GM19372 (cell line): ENCODE data around the gene SLC66A1.
"Not testable (repeated sequence)": the region's sequence is repeated elsewhere in the genome, so short reads cannot be mapped to it uniquely, and the experiment has no call there.

Experiments
- ATAC-seq: cut with Tn5 transposase; IDR thresholded peaks from one replicate; pipeline ENCODE4 v1.9.1; 2021; ENCODE audit warnings: mild to moderate bottlenecking, low read depth, moderate library complexity; ENCODE audit not compliant: unreplicated experiment

Gene SLC66A1

GRCh38 chr1:19311931-19312781 is at the start of gene SLC66A1, which contains the start of gene AKR7A2:
Gene SLC66A1 (plus strand): TSS chr1:19312326. CDS start chr1:19317678, 5,352 bp downstream.
Gene AKR7A2 (minus strand): TSS chr1:19312144. CDS start chr1:19312124, 20 bp downstream.
- ATAC-seq, result peak; percentile 81

DNA sequence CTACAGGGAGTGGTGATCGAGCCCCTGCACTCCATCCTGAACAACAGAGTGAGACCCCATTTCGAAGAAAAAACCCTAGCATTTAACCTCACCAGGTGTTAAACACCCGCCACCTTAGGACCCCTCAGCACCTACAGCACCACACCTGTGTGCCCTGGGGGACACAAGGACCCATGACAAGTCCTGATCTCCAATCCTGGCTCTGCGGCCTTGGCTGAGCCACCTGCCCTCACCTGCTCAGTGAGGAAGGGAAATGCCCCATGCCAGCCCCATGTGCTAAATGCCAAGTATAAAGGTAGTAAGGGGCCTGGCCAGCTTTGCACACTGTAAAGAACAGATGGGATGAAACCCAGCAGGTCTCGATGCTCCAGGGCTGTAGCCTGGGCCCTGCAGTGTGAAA is 49.4 kb upstream of the SLC66A1 start:
- ATAC-seq, result no peak

- ATAC-seq, result no peak
Observed at GRCh38 chr1:19268445-19268844, 43.7 kb upstream of the SLC66A1 start.

GRCh38 chr1:19269427-19270342 is 42.4 kb upstream of the SLC66A1 start:
- ATAC-seq, result not testable (repeated sequence)

DNA sequence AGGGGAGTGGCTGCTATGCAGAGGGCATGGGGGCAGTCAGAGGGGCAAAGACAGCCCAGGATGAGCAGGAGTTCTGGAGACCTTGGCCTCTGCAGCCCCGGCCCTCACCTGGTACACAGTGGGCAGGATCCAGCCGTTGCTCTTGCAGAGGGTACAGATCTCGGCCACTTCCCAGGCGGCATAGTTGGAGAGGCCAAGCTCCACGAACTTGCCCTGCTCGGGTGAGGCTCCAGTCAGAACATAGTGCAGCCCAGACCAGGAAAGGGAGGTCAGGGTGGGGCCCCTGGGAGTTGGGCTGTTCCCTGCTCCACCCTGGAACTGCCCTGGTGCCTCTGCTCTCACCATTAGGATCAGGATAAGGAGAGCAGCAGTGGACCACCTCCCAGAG is 41.8 kb upstream of the SLC66A1 start:
- ATAC-seq, result not testable (repeated sequence)

DNA sequence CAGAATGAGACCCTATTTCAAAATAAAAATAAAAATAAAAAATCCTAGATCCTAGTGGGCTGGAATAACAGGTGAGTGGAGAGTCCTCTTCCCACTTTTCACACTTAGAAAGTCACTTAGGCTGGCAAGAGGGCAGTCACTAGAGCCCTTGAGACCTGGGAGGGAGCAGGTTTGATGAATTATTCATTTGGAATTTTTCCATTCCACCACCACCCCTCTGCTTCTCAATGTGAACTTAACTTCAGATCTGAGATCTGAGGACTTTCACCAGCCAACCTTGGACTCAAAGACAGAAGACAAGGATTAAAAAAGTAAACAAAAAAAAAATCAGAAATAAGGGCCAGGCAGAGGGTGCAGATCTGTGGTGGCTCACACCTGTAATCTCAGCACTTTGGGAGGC is 40.1 kb upstream of the SLC66A1 start:
- ATAC-seq, result no peak

DNA sequence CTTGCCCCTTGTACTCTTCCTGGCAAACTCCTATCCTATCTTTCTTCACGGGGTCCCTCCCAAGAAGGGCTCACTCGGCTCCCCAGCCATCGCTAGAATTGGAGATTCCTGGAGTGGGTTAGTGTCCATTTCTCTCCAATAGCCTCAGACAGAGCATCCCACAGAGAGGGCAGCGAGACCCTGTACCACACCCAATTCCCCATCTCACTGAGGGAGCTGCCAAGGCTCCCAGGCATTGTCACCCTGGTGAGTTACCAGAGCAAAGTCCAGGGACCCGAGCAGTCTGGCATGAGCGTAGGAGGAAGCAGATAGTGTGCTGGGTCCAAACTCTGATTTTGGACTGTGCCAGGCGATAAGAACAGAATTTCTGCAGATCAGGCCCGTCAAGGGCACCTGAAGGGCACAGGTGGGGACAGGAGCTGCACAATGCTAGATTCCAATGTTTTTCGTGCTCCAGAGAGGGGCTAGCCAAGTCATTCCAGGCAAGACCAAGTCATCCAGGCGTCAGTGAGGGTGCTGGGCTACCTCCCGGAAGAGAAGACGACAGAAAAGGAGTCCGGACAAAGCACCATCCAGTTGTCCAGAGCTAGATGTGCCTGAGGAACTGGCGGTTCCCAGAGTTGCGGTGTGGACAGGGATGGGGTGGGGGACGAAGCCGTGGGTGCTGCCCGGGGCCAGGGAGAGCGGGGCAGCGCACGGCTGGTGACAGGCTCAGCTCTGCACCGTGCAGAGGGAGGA is 38.9 kb upstream of the SLC66A1 start:
- ATAC-seq, result no peak

DNA sequence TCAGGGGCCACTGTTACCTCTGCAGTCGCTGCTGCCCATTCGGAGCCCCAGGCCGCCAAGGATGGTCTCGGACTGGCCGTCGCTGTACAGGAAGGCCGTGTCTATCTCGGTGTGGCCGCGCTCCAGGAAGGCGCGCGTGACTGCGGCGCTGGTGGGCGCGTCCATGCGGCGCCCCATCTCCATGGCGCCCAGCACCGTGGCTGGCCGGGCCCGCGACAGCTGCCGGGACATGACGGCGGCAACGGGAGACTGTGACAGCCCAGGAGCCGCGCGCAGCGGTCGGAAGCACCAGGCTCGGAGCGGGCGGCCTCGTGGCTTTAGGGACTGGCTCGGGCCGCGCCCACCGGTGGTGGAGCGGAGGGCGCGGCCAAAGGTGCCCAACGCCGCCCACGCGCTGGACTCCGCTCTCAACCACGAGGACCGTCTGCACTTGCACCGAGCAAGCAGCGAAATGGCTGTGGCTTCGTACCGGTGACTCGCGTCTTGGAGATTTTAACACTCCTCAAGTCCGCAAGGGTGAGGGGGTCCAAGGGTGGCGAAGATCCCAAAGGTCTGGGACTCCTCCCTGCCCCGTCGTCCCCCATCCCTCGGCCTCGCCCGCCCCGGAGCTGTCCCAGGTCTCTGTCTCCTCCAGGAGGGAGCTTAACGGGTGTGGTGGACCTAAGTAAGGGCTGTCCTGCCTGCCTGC is 38.1 kb upstream of the SLC66A1 start:
- not testable (repeated sequence) for ATAC-seq

- no peak for ATAC-seq
Observed at GRCh38 chr1:19274636-19275035, 37.5 kb upstream of the SLC66A1 start.

DNA sequence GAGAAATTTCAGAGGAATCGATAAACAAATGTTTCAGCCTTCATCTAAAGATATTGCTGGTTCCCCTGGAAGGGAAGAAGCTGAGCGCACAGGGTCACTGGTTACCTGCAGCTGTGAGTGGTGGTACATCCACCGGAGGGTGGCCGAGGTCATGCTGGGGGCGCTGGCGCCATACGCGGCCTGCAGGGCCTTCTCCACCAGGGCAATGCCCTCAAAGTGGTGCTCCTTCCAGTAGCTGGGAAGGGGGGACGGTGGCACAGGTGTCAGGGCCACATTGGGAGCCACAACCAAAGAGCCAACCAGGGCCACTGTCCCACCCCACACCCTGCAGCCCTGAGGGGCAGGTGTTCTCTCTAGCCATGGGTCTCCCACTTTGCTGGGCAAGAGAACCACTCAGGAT is 28.2 kb upstream of the SLC66A1 start:
- ATAC-seq, result no peak

GRCh38 chr1:19284881-19285280 is 27.2 kb upstream of the SLC66A1 start:
- ATAC-seq, result no peak

GRCh38 chr1:19285366-19285765 is 26.8 kb upstream of the SLC66A1 start:
- not testable (repeated sequence) for ATAC-seq

DNA sequence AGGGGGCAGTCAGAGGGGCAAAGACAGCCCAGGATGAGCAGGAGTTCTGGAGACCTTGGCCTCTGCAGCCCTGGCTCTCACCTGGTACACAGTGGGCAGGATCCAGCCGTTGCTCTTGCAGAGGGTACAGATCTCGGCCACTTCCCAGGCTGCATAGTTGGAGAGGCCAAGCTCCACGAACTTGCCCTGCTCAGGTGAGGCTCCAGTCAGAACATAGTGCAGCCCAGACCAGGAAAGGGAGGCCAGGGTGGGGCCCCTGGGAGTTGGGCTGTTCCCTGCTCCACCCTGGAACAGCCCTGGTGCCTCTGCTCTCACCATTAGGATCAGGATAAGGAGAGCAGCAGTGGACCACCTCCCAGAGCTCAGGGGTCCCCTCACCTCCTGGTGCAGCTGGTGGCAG is 26.3 kb upstream of the SLC66A1 start:
- not testable (repeated sequence) for ATAC-seq

- ATAC-seq, result no peak
Observed at GRCh38 chr1:19287436-19288185, 24.5 kb upstream of the SLC66A1 start.

DNA sequence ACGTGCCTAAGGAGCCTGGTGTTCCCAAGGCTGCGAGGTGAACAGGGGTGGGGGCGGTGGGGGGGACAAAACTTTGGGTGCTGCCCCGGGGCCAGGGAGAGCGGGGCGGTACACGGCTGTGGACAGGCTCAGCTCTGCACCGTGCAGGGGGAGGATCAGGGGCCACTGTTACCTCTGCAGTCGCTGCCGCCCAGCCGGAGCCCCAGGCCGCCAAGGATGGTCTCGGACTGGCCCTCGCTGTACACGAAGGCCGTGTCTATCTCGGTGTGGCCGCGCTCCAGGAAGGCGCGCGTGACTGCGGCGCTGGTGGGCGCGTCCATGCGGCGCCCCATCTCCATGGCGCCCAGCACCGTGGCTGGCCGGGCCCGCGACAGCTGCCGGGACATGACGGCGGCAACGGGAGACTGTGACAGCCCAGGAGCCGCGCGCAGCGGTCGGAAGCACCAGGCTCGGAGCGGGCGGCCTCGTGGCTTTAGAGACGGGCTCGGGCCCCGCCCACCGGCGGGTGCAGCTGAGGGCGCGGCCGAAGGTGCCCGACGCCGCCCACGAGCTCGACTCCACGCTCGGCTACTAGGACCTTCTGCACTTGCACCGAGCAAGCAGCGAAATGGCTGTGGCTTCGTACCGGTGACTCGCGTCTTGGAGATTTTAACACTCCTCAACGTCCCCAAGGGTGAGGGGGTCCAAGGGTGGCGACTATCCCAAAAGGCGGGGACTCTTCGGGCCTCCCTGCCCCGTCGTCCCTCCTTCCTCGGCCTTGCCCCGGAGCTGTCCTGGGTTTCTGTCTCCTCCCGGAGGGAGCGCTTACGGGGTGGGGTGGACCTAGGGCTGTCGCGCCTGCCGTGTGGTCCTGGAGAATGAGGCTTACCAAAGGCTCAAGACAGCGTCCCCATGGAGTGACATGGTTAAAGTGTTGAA is 23.5 kb upstream of the SLC66A1 start, which contains the start of gene AKR7A3:
Gene AKR7A3 (minus strand): TSS at position 447 of the 918 bp plus-strand sequence. CDS start 61 bp downstream, at position 386.
- not testable (repeated sequence) for ATAC-seq

- ATAC-seq, result no peak
Observed at GRCh38 chr1:19289244-19289643, 22.9 kb upstream of the SLC66A1 start.

- ATAC-seq, result no peak
Observed at GRCh38 chr1:19294638-19295037, 17.5 kb upstream of the SLC66A1 start.

- ATAC-seq, result no peak
Observed at GRCh38 chr1:19300211-19300610, 11.9 kb upstream of the SLC66A1 start.
